22Rv1 (cell line): ENCODE results near the gene POLL.

ENCODE experiments used
- CTCF ChIP-seq: fragments of 450-650 bp; IDR thresholded peaks from 2 replicates; pipeline ENCODE4 v1.5.1; 2017; ENCODE audit warnings: mild to moderate bottlenecking
- ZFX ChIP-seq: fragments of 450-650 bp; IDR thresholded peaks from 2 replicates; pipeline ENCODE4 v1.6.1; 2017; ENCODE audit warnings: antibody characterized with exemption, borderline replicate concordance

GRCh38 chr10:101545898-101546297 lies 42.2 kb downstream of the POLL start:
- TF ChIP-seq CTCF, result no peak
- TF ChIP-seq ZFX, result no peak
